WI38 (cell line): ENCODE data around the gene PKIB.

Experiments used
- H3K4me3 ChIP-seq: 2 replicates; pipeline ENCODE4 v1.5.1; 2011; ENCODE audit warnings: low read depth, mild to moderate bottlenecking, control low read depth, low read length
- CTCF ChIP-seq: IDR thresholded peaks from 2 replicates; pipeline ENCODE4 v1.5.1; 2012; ENCODE audit warnings: low read depth, mild to moderate bottlenecking, control low read depth, low read length

Gene PKIB

GRCh38 chr6:122692807-122693580 is 82.8 kb downstream of the PKIB start:
- no peak for TF ChIP-seq CTCF
- H3K4me3 ChIP-seq = no peak overlapping the region

GRCh38 chr6:122694075-122694474 is 83.9 kb downstream of the PKIB start:
- TF ChIP-seq CTCF = no peak
- H3K4me3 ChIP-seq = no peak overlapping the region

GRCh38 chr6:122694602-122695001 is 84.4 kb downstream of the PKIB start:
- no peak overlapping the region for H3K4me3 ChIP-seq
- no peak for TF ChIP-seq CTCF

GRCh38 chr6:122695188-122695587 is 85.0 kb downstream of the PKIB start:
- TF ChIP-seq CTCF = no peak
- H3K4me3 ChIP-seq = no peak overlapping the region

- no peak for TF ChIP-seq CTCF
- H3K4me3 ChIP-seq = no peak overlapping the region
Observed at GRCh38 chr6:122696079-122696478, 85.9 kb downstream of the PKIB start.

- TF ChIP-seq CTCF = no peak
- H3K4me3 ChIP-seq = no peak overlapping the region
Observed at GRCh38 chr6:122696853-122697252, 86.6 kb downstream of the PKIB start.

- TF ChIP-seq CTCF = no peak
- no peak overlapping the region for H3K4me3 ChIP-seq
Observed at GRCh38 chr6:122697458-122697857, 87.3 kb downstream of the PKIB start.
